Peyer's patch (tissue), 4 donors: ENCODE measurements around the gene PIP5K1B. TPM values are rescaled to one million over a fixed set of nuclear protein-coding genes. Genes with fewer than 3 reads are reported as not detected.

ENCODE experiments used
- DNase-seq, 3 donors: peaks; one replicate each; pipeline ENCODE4 v3.0.0-alpha.2; 2017 to 2019
- H3K27ac ChIP-seq, 4 donors: fragments of 200-600 bp; sonication (generic); one replicate each; pipeline ENCODE4 v1.5.1; 2016 to 2019
- H3K27me3 ChIP-seq, 2 donors: fragments of 200-600 bp; sonication (generic); one replicate each; pipeline ENCODE4 v1.5.1; 2019
- H3K36me3 ChIP-seq, 3 donors: fragments of 200-600 bp; sonication (generic); one replicate each; pipeline ENCODE4 v1.5.1; 2016 to 2019
- H3K4me1 ChIP-seq, 4 donors: fragments of 200-600 bp; sonication (generic); one replicate each; pipeline ENCODE4 v1.5.1; 2016 to 2019
- H3K4me3 ChIP-seq, 4 donors: fragments of 200-600 bp; sonication (generic); 1 replicate in 3 of 4; 2 replicates in 1 of 4; pipeline ENCODE4 v1.5.1; 2016 to 2019; ENCODE audit warnings: mild to moderate bottlenecking in 1 of 4
- H3K9me3 ChIP-seq, 4 donors: fragments of 200-600 bp; sonication (generic); one replicate each; pipeline ENCODE4 v1.5.1; 2016 to 2019; ENCODE audit warnings: mild to moderate bottlenecking in 1 of 4
- POLR2A ChIP-seq, 2 donors: fragments of 450-650 bp; IDR thresholded peaks; one replicate each; pipeline ENCODE4 v1.5.1; 2017; ENCODE audit warnings: antibody characterized with exemption in 2 of 2, mild to moderate bottlenecking in 2 of 2, moderate library complexity in 2 of 2
- total RNA-seq, 4 donors: library from RNA; depleted of rRNA; stranded (reverse); fragments of >200 nt; gene quantifications; one replicate each; pipeline ENCODE4 v1.1.0, GENCODE V29; 2016
- TF ChIP-seq, protein P1 (sequence below), 6 experiments: fragments of 450-650 bp in 4 of 6; fragments of 200-600 bp in 2 of 6; sonication (generic) in 1 of 6; IDR thresholded peaks; one replicate each; pipeline ENCODE4 v1.5.1; 2017 to 2019; ENCODE audit warnings: antibody characterized with exemption in 6 of 6, mild to moderate bottlenecking in 3 of 6, moderate library complexity in 1 of 6

The PIP5K1B gene
- total RNA-seq, 4 donors from 2014 or later = 15.7 to 60.1 (median 54.4) TPM

- TF ChIP-seq POLR2A (IDR thresholded peaks at IDR 0.05) = no peak
- TF ChIP-seq, protein P1, sequence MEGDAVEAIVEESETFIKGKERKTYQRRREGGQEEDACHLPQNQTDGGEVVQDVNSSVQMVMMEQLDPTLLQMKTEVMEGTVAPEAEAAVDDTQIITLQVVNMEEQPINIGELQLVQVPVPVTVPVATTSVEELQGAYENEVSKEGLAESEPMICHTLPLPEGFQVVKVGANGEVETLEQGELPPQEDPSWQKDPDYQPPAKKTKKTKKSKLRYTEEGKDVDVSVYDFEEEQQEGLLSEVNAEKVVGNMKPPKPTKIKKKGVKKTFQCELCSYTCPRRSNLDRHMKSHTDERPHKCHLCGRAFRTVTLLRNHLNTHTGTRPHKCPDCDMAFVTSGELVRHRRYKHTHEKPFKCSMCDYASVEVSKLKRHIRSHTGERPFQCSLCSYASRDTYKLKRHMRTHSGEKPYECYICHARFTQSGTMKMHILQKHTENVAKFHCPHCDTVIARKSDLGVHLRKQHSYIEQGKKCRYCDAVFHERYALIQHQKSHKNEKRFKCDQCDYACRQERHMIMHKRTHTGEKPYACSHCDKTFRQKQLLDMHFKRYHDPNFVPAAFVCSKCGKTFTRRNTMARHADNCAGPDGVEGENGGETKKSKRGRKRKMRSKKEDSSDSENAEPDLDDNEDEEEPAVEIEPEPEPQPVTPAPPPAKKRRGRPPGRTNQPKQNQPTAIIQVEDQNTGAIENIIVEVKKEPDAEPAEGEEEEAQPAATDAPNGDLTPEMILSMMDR (IDR thresholded peaks at IDR 0.05) = no peak
- Histone ChIP-seq H3K4me3 (no peak overlapping the region), H3K36me3 (no peaks in the 10 kb centered on the region), H3K9me3 (no peaks in the 10 kb centered on the region), H3K4me1 (no peaks in the 10 kb centered on the region), H3K27me3 (no peaks in the 10 kb centered on the region), H3K27ac (no peak overlapping the region)
- DNase-seq = no peak
Measured at GRCh38 chr9:68998385-68998784, 293.3 kb downstream of the PIP5K1B start.

DNA sequence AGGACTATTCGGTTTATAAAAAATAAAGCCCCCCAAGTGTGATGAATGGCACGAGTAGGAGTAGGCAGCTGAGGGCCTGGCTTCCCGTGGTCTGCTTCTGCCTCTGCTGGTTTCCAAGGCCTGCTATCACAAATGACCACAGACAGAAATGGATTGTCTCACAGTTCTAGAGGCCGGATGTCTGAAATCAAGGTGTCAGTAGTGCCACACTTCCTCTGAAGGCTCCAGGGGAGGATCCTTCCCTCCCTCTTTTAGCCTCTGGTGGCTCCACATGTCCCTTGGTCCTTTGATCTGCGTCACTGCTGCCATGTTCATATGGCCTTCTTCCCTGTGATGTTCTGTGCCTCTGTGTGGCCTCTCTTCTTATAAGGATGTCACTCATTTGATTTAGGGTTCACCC lies 293.8 kb downstream of the PIP5K1B start:
- no peak for DNase-seq
- Histone ChIP-seq H3K27me3 (no peaks in the 10 kb centered on the region), H3K36me3 (no peaks in the 10 kb centered on the region), H3K9me3 (no peaks in the 10 kb centered on the region), H3K27ac (no peak overlapping the region), H3K4me3 (no peak overlapping the region), H3K4me1 (no peaks in the 10 kb centered on the region)
- TF ChIP-seq, protein P1 (IDR thresholded peaks at IDR 0.05) = no peak

- no peaks in the 10 kb centered on the region for H3K27me3 ChIP-seq
- H3K9me3 ChIP-seq = no peaks in the 10 kb centered on the region
- H3K36me3 ChIP-seq = no peaks in the 10 kb centered on the region
- peak in 2 of 3 donors; percentile 49 to 83 for DNase-seq
- H3K4me3 ChIP-seq = no peak overlapping the region
- H3K27ac ChIP-seq = no peak overlapping the region
- TF ChIP-seq POLR2A (IDR thresholded peaks at IDR 0.05) = no peak
- TF ChIP-seq, protein P1 (IDR thresholded peaks at IDR 0.05) = peak; percentile 11 to 87 (median 80)
- no peaks in the 10 kb centered on the region for H3K4me1 ChIP-seq
Measured at GRCh38 chr9:68999393-69000105, 294.5 kb downstream of the PIP5K1B start.

GRCh38 chr9:69001921-69002320 lies 296.9 kb downstream of the PIP5K1B start:
- no peak overlapping the region for H3K27ac ChIP-seq
- H3K9me3 ChIP-seq = no peaks in the 10 kb centered on the region
- TF ChIP-seq, protein P1 (IDR thresholded peaks at IDR 0.05) = no peak
- no peak for TF ChIP-seq POLR2A (IDR thresholded peaks at IDR 0.05)
- H3K36me3 ChIP-seq = no peaks in the 10 kb centered on the region
- no peak overlapping the region for H3K4me3 ChIP-seq
- DNase-seq = no peak
- H3K27me3 ChIP-seq = no peaks in the 10 kb centered on the region
- no peaks in the 10 kb centered on the region for H3K4me1 ChIP-seq

DNA sequence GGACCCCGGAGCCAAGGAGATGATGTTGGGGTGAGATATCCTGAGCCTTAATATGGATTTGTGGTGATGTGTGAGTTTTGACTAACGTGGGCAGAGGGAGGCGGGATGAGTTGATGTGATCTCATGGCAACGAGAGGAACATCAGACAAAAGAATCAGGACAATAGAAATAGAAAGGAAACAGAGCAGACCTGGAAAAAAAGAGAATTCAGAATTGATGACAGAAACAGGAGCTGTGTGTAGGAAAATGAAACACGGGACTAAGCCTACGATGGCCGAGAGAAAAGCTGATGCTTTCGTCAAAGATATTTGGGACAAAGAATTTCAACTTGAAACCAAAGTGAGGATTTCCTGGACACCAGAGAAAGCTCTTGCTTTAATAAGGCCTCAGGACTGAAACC lies 298.0 kb downstream of the PIP5K1B start:
- no peak overlapping the region for H3K27ac ChIP-seq
- H3K9me3 ChIP-seq = no peaks in the 10 kb centered on the region
- no peaks in the 10 kb centered on the region for H3K36me3 ChIP-seq
- no peak for TF ChIP-seq POLR2A (IDR thresholded peaks at IDR 0.05)
- TF ChIP-seq, protein P1 (IDR thresholded peaks at IDR 0.05) = no peak
- no peaks in the 10 kb centered on the region for H3K4me1 ChIP-seq
- H3K4me3 ChIP-seq = no peak overlapping the region
- DNase-seq = no peak
- no peaks in the 10 kb centered on the region for H3K27me3 ChIP-seq
